NCI-H1436 (cell line): Measurements from ENCODE around the gene RPS6KB1.
"Not testable (repeated sequence)": the region's sequence is repeated elsewhere in the genome, so short reads cannot be mapped to it uniquely, and the experiment has no call there.

Experiments used
- DNase-seq: peaks from one replicate; lab custom pipeline; 2025; lab: John Stamatoyannopoulos, UW

RPS6KB1 gene

GRCh38 chr17:59870482-59870881, 22.4 kb upstream of the RPS6KB1 start:
- DNase-seq: no peak

DNA sequence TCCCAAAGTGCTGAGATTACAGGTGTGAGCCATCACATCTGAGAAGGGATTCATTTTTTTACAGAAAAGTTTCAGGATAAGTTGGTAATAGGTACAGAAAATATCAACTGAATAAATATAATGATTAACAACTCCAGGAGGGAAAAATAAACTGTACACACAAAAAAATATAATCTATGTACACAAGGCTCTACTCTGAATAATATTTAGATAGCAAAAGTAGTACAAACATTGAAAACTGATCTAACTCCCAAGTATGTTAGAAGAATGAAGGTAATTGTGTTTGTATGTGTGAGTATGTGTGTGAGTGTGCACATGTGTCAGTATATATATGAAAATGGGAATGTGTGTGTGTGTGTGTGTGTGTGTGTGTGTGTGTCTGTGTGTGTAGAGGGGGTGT, 20.6 kb upstream of the RPS6KB1 start:
- DNase-seq: no peak

- DNase-seq: not testable (repeated sequence)
Observed at GRCh38 chr17:59873414-59873813, 19.5 kb upstream of the RPS6KB1 start.

GRCh38 chr17:59874376-59874775, 18.5 kb upstream of the RPS6KB1 start:
- DNase-seq: no peak

DNA sequence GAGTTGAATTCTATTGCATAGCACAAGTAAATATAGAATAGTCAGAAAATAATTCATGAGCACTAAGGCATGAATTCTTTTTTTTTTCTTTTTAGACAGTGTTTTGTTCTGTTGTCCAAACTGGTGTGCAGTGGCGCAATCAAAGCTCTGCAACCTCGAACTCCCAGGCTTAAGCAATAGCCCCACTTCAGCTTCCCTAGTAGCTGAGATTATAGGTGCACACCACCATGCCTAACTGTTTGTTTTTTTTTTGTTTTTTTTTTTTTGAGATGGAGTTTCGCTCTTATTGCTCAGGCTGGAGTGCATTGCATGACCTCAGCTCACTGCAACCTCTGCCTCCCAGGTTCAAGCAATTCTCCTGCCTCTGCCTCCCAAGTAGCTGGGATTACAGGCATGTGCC, 16.8 kb upstream of the RPS6KB1 start:
- no peak for DNase-seq

DNA sequence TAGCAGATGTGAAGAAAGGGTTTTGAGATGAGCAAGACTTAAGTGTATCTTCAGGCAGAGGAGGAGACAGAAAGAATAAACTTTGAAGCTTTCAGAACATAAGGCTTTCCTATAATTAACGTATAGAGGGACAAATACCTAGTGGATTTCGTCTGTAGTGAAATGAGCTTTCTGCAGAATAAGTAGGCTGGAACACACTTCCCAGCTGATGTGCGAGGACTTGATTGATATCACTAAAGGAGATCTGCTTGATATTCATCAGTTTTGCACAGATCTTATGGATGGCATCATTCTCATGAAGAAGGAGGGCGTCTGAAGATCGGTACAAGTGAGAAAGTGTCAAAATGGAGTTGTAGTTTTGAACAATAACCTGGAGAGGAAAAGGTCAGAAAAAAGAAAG, 15.0 kb upstream of the RPS6KB1 start:
- no peak for DNase-seq

DNA sequence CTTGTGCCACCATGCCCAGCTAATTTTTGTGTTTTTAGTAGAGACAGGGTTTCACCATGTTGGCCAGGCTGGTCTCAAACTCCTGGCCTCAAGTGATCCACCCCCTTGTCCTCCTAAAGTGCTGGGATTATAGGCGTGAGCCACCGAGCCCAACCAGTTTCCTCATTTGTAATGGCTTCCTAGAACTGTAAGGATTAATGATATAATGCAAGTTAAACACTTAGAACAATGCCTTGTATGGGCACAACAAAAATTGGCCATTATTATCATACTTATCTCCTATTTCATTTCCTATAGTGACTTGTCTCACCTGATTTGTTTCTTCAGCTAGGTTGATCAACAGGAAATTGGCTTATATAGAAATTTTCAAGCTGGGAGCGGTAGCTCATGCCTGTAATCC, 14.3 kb upstream of the RPS6KB1 start:
- no peak for DNase-seq

DNA sequence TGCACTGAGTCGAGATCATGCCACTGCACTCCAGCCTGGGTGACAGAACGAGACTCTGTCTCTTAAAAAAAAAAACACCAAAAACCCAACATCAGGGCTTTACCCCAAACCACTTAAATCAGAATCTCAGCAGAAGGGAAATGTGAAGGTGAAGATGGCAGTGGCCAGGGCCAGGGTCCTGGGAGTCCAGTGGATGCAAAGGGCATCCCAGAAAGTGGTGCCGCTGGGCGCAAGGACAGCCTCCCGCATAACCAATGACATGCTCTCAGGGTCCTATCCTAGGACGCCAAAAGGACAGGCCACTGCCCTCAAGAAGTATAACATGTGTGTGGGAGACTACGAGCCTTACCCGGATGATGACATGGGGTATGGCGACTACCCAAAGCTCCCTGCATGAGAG, 8.1 kb upstream of the RPS6KB1 start:
- no peak for DNase-seq

- DNase-seq: no peak
Observed at GRCh38 chr17:59888145-59888750, 4.7 kb upstream of the RPS6KB1 start.

GRCh38 chr17:59890720-59891119, 2.2 kb upstream of the RPS6KB1 start:
- no peak for DNase-seq

- no peak for DNase-seq
Observed at GRCh38 chr17:59892251-59892923, 534 bp upstream of the RPS6KB1 start.

DNA sequence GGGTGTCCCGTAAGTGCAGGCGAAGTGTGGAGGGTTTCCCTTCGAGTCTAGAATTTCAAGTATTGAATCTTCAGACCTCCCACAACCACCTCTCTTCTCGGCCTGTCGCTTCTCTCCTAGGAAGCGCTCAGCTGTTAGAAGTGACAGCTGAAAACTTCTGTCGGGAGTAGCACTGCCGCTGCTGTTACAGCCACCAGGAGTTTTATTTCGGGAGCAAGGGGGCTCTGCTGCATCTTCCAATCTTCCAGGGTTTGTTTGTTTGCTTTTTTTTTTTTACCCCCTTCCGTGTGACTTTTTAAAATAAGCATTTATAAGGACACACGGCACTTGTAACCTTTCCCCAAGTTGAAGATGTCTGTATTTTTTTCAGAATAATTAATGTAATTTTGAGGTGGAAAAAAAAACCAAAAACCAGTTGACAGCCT, 767 bp downstream of the RPS6KB1 start:
- peak; percentile 7 for DNase-seq

GRCh38 chr17:59897090-59897489, 4.2 kb downstream of the RPS6KB1 start:
- no peak for DNase-seq

GRCh38 chr17:59899099-59899498, 6.2 kb downstream of the RPS6KB1 start:
- DNase-seq: no peak

DNA sequence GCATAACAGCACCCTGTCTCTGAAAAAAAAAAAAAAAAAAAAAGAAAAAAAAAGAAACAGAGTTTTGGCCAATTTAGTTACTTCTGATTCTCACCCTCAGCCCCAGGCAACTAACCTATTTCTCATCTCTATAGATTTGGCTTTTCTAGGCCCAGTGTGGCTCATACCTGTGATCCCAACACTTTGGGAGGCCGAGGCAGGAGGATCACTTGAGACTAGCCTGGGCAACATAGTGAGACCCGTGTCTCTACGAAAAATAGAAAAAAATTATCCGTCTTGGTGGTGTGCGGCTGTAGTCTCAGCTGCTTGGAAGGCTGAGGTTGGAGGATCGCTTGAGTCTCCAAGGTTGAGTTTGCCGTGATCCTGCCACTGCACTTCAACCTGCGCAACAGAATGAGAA, 8.7 kb downstream of the RPS6KB1 start:
- DNase-seq: no peak

GRCh38 chr17:59903455-59903854, 10.5 kb downstream of the RPS6KB1 start:
- DNase-seq: no peak

GRCh38 chr17:59907467-59907866, 14.5 kb downstream of the RPS6KB1 start:
- DNase-seq: no peak

DNA sequence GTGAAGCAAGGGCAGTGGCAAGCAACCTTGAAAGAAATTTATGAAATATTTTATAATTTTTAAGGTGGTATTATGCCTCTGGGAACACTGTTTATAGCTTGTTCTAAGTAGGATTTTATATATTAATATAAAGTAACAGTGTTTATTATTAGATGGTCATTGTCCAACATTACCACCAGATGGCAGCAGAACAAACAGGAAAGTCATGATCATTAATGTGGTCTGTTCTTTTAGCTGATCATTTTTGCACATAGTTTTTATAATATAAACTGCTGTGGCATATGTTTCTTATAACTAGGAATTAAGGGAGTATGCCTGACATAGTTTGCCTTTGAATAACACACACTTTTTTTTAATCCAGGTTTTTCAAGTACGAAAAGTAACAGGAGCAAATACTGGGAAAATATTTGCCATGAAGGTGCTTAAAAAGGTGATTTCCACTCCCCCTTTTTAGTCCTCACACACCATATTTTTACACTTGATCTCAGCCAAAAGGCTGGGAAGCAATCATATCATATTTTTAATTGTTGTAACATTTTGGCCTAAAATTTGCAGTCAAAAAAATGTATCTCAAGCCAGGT, 21.4 kb downstream of the RPS6KB1 start:
- peak; percentile 57 for DNase-seq

DNA sequence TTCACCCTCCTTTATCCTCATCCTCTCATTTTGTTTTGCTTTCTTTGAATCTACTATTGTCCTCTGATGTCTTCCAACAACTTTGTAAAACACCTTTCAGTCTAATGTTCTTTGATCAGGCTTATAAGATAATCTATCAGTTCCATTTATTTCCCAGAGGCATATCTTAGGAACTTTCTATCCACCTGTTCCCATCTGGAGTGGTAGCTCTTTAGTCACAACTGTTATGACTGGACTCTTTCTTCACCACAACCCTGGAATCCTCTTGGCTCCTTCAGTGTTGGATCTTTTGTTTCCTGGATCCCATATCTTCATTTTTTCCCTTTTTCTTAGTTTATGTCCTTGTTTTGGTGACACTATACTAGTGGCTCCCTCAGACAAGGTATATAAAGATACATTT, 23.5 kb downstream of the RPS6KB1 start:
- no peak for DNase-seq

- DNase-seq: not testable (repeated sequence)
Observed at GRCh38 chr17:59920637-59921036, 27.7 kb downstream of the RPS6KB1 start.

GRCh38 chr17:59930121-59930520, 37.2 kb downstream of the RPS6KB1 start:
- not testable (repeated sequence) for DNase-seq

DNA sequence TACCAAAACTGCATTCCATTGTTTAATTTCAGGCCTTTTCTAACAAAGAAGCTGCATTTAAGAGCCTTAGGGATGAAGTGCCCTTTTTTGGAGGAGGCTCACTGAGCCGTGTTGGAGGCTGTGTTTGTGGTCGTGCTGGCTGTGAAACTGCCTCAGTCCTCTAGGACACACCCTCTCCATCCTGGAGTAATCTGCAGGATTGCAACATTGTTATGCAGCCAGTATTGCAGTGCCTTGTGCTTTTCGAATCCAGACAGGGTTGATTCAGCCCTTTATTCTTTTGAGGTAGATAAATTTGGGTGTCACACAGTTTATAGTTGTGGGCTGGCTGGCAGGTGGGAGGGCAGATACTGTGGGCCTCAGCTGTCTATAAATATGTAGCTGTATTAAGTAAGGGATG, 37.8 kb downstream of the RPS6KB1 start:
- not testable (repeated sequence) for DNase-seq

GRCh38 chr17:59933317-59933716, 40.4 kb downstream of the RPS6KB1 start:
- DNase-seq: not testable (repeated sequence)

- not testable (repeated sequence) for DNase-seq
Observed at GRCh38 chr17:59940697-59941096, 47.8 kb downstream of the RPS6KB1 start.
